Measurements from ENCODE around the gene CNR2.

- no peak for TF ChIP-seq ARNTL (CRISPR knock-in tag; IDR thresholded peaks at IDR 0.05; ENCODE audit: borderline replicate concordance, low read depth)
- no peak for TF ChIP-seq PATZ1 (CRISPR knock-in tag; IDR thresholded peaks at IDR 0.05; ENCODE audit: borderline replicate concordance)
- TF ChIP-seq ZFP30 (CRISPR knock-in tag; IDR thresholded peaks at IDR 0.05): no peak
- TF ChIP-seq ZFP3 (CRISPR knock-in tag; IDR thresholded peaks at IDR 0.05): no peak
- TF ChIP-seq CSRNP3 (CRISPR knock-in tag; IDR thresholded peaks at IDR 0.05): no peak
- no peak for TF ChIP-seq RARB (CRISPR knock-in tag; IDR thresholded peaks at IDR 0.05)
Observed at GRCh38 chr1:23843644-23844043, 69.5 kb downstream of the CNR2 start.

Measured in SK-N-SH treated with all-trans-retinoic acid at 6 μM for 48 hours (cell line).